Stimulated activated CD4-positive, alpha-beta T cell treated with anti-CD3 and anti-CD28 coated beads, Interleukin-15, amount 100 ng/mL, for 1 hour (primary cell): ENCODE data around the gene MYL3.

Experiments
- DNase-seq, 2 donors: peaks; one replicate each; pipeline ENCODE4 v3.0.0-alpha.2; 2020; ENCODE audit warnings: low read depth in 1 of 2, low spot score in 1 of 2

MYL3 gene

DNA sequence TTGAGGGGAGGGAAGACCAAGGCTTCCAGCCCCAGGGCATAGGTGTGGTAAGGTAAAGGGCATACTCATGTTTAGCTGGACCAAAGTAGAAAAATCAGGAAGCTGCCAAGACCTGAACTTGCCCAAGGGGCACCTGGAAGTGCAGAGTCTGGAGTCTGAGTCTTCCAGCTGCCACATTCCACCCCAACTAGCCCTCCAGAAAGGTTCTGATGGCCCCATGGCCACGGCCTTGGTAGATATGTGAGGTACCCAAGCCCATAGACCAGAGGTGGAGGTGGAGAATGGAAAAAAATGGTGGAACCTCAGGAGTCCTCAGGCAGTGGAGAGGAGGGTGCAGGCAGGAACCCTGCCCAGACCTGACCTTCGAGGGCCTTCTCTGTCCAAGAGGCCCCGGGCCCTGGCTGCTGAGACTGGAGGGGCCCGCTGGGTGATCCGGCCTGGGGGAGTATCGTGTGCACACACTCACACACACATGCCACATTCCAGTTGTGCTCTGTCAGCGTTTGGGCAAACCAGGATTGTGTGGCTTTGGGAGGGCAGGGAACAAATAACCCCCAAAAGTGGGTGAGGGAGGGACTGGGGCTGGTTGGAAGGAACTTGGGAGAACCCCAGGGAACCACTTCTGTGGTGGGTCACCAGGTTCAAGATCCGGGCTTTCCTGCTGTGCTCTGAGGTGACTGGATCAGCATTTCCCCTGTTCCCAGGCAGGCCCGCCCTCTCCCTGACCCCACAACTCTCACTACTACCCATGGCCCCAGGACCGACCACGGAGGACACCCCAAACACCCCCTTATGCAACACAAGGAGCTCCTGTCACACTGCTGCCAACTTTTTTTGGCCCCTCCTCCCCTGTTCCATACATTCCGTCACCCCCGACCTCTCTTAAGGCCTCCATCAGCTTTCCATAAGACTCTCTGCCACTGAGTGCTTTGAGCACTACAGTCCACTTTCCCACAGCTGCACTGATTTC is 11.6 kb downstream of the MYL3 start:
- DNase-seq, result no peak

- DNase-seq, result no peak
Observed at GRCh38 chr3:46850468-46850779, 12.8 kb downstream of the MYL3 start.

DNA sequence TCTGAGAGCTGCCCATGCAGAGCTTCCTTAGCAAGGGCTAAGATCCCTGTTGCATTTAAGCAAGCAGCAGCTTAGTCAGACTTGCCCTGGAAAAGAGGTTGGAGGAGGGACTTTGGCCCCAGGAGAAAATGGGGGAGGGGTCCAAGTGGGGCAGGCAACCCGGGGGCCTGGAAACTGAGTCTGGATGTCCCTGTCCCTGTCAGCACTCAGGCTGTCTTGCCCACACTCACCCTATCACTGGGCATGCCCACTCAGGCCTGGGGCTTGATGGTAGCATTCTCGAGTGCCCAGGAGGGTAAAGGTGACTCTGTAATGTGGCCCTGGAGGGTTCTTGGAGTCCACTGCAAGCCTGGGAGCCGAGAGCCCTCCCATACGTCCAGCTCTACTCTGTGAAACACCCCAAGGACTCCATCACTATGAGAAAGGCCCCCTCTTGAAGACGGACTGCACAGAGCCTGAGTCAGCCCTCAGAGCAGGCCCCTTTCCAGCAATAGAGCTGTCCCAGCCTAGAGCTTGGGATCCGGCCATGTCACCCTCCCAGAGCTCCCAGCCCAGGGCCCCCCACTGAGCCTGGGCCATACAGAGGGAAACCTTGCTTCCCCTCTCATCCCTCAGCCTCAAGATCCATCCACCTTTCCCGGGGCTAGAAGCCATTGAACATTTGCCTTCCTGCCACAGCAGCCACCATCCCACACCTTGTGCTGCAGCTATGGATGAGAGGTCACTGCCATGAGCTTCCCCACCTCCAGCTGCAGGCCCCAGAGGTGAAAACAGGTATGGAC is 13.4 kb downstream of the MYL3 start:
- DNase-seq, result peak in 1 of 2 donors; percentile 1

DNA sequence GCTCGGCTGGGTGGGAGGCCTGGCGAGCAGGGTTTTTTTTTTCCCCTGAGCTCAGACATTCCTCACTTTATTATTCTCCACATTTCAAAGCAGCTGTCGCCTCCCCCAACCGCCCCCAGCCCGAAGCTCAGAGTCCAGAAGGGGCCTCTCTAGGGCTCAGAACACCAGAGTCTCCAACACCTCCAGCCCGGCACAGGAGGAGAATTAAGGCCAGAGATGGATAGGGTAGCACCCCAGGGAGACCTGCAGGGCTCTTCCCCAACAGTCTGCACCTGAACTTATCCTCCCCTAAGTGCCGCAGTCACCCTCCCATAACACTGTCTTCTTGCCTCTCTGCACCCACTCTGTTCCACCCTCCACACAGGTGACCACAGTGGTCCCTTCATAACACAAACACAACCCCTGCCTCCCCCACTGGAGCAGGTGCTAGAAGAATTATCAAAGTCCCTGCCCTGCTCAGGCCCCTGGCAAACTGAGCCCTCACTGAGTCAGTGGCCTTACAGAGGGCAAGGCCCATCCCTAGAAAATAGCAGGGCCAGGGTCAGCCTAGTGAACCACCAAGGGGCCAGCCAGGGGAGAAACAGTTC is 14.1 kb downstream of the MYL3 start:
- DNase-seq, result no peak

DNA sequence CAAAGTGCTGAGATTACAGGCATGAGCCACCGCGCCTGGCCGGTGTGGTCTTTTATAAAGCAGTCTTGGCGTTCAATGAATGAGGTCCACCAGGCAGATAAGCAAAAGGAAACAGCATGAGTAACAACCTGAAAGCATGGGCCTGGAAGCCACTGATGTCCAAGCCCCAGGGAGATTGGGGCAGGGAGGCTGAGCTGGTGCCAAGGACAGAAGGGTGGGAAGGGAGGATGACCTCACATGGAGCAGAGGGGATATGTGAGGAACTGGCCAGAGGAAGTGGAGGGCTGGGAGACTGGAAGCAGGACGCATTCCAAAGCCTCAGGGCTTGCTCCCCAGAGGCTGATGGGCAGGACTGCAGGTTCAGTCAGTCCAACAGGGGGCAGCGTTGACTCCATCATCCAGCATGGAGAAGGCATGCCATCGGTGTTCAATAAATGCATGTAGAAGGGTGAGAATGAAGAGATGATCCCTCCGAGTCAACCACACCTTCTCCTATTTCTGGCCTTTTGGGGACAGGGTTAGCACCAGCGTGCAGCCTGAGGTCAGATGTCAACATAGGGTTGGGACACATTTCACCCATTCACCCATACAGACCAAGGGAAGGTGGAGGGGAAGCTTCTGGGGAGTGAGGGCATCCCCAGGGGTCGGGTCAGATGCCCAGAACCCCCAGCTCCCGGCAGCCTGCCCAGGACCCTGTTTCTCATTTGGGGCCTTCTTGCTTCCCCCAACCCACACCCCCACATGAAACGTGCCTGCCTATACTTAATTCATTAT is 14.8 kb downstream of the MYL3 start:
- no peak for DNase-seq

- no peak for DNase-seq
Observed at GRCh38 chr3:46847744-46848143, 15.5 kb downstream of the MYL3 start.

- DNase-seq, result no peak
Observed at GRCh38 chr3:46846624-46847542, 16.4 kb downstream of the MYL3 start.

- peak; percentile 56 to 66 for DNase-seq
Observed at GRCh38 chr3:46845860-46846623, 17.2 kb downstream of the MYL3 start.

DNA sequence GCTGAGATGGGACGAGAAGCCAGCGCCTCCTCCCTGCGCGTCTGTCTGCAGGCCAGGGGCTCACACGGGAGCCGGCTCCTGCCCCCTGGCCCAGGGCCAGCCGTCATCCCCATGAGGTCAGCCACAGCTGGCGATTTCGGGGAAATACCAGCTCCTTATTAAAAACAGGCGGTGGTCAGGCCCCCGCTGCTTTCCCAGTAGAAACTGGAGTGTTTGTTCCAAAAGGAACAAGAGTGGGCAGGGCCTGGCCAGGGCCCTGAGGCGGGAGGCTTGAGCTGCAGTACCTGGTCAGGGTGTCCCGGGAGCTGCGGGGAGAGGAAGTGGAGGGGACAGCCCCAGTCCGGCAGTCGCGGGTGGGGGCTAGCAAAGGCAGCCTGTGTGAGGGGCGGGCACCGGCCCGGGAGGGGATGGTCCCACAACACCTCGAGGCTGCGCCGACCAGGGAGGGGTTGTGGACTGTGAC is 17.8 kb downstream of the MYL3 start:
- DNase-seq, result no peak

GRCh38 chr3:46844881-46845312 is 18.3 kb downstream of the MYL3 start:
- DNase-seq, result no peak

GRCh38 chr3:46844397-46844796 is 18.8 kb downstream of the MYL3 start:
- DNase-seq, result no peak

- no peak for DNase-seq
Observed at GRCh38 chr3:46843508-46843907, 19.7 kb downstream of the MYL3 start.

DNA sequence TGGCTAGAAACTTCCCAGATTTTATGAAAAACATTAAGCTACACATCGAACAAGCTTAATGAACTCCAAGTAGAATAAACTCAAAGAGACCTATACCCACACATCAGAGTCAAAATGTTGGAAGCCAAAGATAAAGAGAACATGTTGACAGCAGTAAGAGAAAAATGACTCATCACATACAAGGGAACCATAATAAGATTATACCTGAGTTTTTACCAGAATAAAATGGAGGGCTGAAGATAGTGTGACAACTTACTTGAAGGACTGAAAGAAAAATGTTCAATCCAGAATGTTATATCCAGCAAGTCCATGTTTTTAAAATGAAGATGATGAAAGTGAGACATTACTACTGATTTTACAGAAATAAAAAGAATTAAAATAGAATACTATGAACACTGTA is 22.8 kb downstream of the MYL3 start:
- DNase-seq, result no peak

DNA sequence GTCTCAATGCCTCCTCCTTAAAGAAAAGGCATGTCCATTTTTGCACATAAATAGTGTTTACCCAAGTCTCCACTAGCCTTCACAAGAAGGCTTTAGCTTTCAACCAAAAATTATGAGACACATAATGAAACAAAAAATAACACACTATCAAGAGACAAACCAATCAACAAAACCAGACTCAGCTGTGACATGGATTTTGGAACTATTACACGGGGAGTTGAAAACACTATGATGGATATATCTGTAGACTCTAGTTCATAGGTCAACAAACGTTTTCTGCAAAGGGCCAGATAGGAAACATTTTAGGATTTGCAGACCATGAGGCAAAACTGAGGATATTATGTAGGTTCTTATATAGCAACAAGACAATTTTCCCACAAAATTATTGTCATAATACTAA is 24.9 kb downstream of the MYL3 start:
- DNase-seq, result no peak

- DNase-seq, result no peak
Observed at GRCh38 chr3:46835491-46835890, 27.8 kb downstream of the MYL3 start.

- DNase-seq, result no peak
Observed at GRCh38 chr3:46835054-46835453, 28.2 kb downstream of the MYL3 start.

DNA sequence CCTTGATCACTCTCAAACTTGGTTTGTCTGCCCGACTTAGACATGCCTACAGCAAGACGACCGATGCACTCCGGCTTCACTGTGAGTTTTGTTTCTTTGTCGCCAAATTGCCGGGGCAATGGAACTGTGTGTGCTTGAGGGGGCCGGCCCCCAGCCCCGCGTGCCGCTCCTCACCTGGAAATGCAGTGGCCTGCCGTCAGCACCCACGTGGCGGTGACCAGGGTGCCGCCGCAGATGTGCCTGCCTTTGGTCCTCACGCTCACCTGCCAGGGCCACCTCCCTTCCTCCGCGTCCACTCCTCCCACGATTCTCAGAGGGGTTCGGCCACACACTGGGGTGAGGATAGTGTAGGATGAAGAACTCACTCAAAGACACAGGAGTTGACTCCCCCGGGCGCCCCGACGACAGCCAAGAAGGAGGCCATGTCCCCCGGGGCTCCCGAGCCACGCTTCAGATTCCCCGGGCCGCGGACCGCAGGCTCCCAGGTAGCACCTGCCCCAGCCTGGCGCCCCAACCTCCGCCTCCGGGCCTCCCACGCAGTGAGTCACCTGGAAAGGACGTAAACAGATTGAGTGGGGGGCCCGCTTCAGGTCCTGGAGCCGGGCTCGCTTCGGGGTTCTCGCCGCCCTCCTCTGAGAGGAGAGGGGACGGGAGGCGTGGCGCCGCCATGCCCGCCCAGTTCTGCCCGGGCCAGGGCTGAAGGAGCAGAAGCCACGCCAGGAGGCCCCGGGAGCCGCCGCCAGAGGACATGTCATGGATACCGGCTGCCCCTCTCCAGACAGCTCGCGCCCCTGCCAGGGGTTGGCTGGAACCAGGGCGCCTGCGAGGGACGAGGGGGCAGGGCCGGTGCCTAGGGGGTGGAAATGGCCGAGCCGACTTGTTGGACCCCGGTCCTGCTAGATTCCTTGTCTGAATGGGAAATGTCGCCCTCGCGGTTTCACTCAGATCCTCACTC is 29.6 kb downstream of the MYL3 start:
- DNase-seq, result no peak

DNA sequence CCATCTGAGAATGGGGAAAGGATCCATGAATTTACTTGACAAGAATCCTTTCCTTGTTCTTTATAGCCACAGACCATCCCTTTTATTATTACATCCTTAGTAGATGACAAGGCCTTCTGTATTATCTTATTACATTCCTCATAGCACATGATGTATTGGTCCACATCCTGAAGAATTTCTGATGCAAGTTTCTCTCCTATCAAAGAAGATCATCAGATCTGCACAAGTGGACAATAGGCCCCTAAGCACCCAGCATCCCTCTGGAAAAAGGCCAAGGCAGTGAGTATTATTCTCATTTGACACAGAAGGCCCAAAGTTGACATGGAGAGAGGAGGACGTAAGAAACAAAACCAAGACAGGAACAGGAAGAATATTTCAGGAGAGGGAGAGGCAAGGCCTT is 31.4 kb downstream of the MYL3 start:
- DNase-seq, result no peak
